MM.1S (cell line): ENCODE data around the gene CIDEC.

ENCODE experiments used
- DNase-seq: peaks from one replicate; pipeline ENCODE4 v3.0.0-alpha.2; 2015
- H2AFZ ChIP-seq: fragments of 300-600 bp; sonication (generic); 2 replicates; pipeline ENCODE4 v1.6.0; 2016; ENCODE audit warnings: antibody characterized with exemption, low read length
- H3F3A ChIP-seq: fragments of 300-600 bp; sonication (generic); 2 replicates; pipeline ENCODE4 v1.6.1; 2016; ENCODE audit warnings: mild to moderate bottlenecking, antibody characterized with exemption, low read length, moderate library complexity, mixed read lengths; ENCODE audit not compliant: insufficient read depth
- H3K27ac ChIP-seq: fragments of 300-600 bp; sonication (generic); 2 replicates; pipeline ENCODE4 v1.5.1; 2016; ENCODE audit warnings: mild to moderate bottlenecking, low read length
- H3K27me3 ChIP-seq: fragments of 300-600 bp; sonication (generic); replicated peaks from 2 replicates; pipeline ENCODE4 v1.6.0; 2016; ENCODE audit warnings: low read length; ENCODE audit not compliant: insufficient read depth
- H3K36me3 ChIP-seq: fragments of 300-600 bp; sonication (generic); replicated peaks from 2 replicates; pipeline ENCODE4 v1.6.1; 2016; ENCODE audit warnings: mild to moderate bottlenecking, low read length, mixed read lengths; ENCODE audit not compliant: insufficient read depth
- H3K4me1 ChIP-seq: fragments of 300-600 bp; sonication (generic); 2 replicates; pipeline ENCODE4 v1.6.1; 2016; ENCODE audit warnings: low read length, mixed read lengths
- H3K4me2 ChIP-seq: fragments of 300-600 bp; sonication (generic); 2 replicates; pipeline ENCODE4 v1.6.0; 2016; ENCODE audit warnings: low read depth, low read length
- H3K4me3 ChIP-seq: fragments of 300-600 bp; sonication (generic); 2 replicates; pipeline ENCODE4 v1.5.1; 2016; ENCODE audit warnings: low read length, mixed read lengths
- H3K79me2 ChIP-seq: fragments of 300-600 bp; sonication (generic); 2 replicates; pipeline ENCODE4 v1.6.1; 2016; ENCODE audit warnings: mixed run types, low read length, mixed read lengths
- H3K9ac ChIP-seq: fragments of 300-600 bp; sonication (generic); 2 replicates; pipeline ENCODE4 v1.6.1; 2016; ENCODE audit warnings: low read length, mixed read lengths
- H3K9me2 ChIP-seq: fragments of 300-600 bp; sonication (generic); replicated peaks from 2 replicates; pipeline ENCODE4 v1.6.1; 2016; ENCODE audit warnings: mild to moderate bottlenecking, low read length, mixed read lengths; ENCODE audit not compliant: insufficient read depth
- H3K9me3 ChIP-seq: fragments of 300-600 bp; sonication (generic); replicated peaks from 2 replicates; pipeline ENCODE4 v1.6.1; 2016; ENCODE audit warnings: mild to moderate bottlenecking, low read length, mixed read lengths; ENCODE audit not compliant: insufficient read depth
- H4K20me1 ChIP-seq: fragments of 300-600 bp; sonication (generic); 2 replicates; pipeline ENCODE4 v1.6.1; 2016; ENCODE audit warnings: mild to moderate bottlenecking, low read length, moderate library complexity, mixed read lengths; ENCODE audit not compliant: insufficient read depth
- CTCF ChIP-seq: fragments of 300-600 bp; sonication (generic); IDR thresholded peaks from 2 replicates; pipeline ENCODE4 v1.5.1; 2016; ENCODE audit warnings: antibody characterized with exemption, low read length, mixed read lengths
- EZH2 ChIP-seq: fragments of 300-600 bp; sonication (generic); optimal IDR thresholded peaks from 2 replicates; pipeline ENCODE3; 2017; ENCODE audit warnings: low read depth, mild to moderate bottlenecking, antibody characterized with exemption, low read length, mixed read lengths
- EZH2phosphoT487 ChIP-seq: fragments of 300-600 bp; sonication (generic); IDR thresholded peaks from 2 replicates; pipeline ENCODE4 v1.6.1; 2018; ENCODE audit warnings: antibody characterized with exemption, low read length

The CIDEC gene

GRCh38 chr3:9915254-9916141, 35.4 kb upstream of the CIDEC start:
- Histone ChIP-seq H3K9me2 (no peaks in the 10 kb centered on the region), H3K27me3 (no peaks in the 10 kb centered on the region), H3K4me1 (peaks cover 5% of the 10 kb centered on the region; the same call in 1 of the 2 replicates), H3K27ac (no peak overlapping the region), H2AFZ (peak overlapping the region; percentile 97), H3F3A (no peaks in the 10 kb centered on the region), H3K36me3 (no peaks in the 10 kb centered on the region), H3K9ac (peak overlapping the region; percentile 2; the same call in 1 of the 2 replicates), H3K4me2 (peak overlapping the region; percentile 98), H3K4me3 (peak overlapping the region; percentile 60), H3K79me2 (no peaks in the 10 kb centered on the region), H4K20me1 (no peaks in the 10 kb centered on the region), H3K9me3 (no peaks in the 10 kb centered on the region)
- DNase-seq, result peak; percentile 12
- TF ChIP-seq EZH2phosphoT487 (no peak), EZH2 (no peak), CTCF (no peak)

DNA sequence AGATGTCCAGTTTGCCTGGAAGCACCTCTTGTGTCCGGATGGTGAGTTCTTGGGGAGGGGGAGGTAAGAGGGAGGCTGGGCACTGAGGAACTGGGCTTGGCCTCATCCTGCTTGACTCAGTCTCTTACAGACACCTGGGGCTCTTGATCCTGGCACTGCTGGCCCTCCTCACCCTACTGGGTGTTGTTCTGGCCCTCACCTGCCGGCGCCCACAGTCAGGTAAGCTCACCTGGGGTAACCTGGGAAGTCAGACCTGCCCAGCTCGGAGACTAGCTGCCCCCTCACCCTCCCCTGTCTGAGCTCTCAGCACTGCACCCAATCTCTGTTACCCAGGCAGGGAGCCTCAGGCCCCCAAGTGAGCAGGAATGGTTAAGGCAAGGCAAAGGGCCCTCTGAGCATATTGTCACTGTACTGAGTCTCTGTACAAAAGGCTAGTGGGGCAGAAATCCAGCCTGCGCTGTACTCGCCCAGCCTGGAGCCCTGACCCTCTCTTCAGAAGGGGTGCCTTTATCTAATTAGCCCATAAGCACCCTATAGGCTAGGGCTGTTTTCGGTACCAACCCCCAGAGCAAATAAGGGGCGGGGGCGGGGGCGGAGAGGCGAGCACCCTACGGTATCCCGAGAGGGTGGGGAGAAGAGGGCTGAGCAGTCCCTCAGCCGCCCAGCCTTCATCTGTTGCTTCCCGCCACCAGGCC, 34.7 kb upstream of the CIDEC start:
- H3F3A ChIP-seq, result no peaks in the 10 kb centered on the region
- H3K9ac ChIP-seq, result no peak overlapping the region
- H3K4me2 ChIP-seq, result peak overlapping the region; percentile 98; the same call in 1 of the 2 replicates
- peak overlapping the region; percentile 60; the same call in 1 of the 2 replicates for H3K4me3 ChIP-seq
- no peak overlapping the region for H3K27ac ChIP-seq
- H4K20me1 ChIP-seq, result no peaks in the 10 kb centered on the region
- no peaks in the 10 kb centered on the region for H3K27me3 ChIP-seq
- H3K36me3 ChIP-seq, result no peaks in the 10 kb centered on the region
- no peak for TF ChIP-seq EZH2phosphoT487
- TF ChIP-seq EZH2, result no peak
- no peak for TF ChIP-seq CTCF
- H3K9me3 ChIP-seq, result no peaks in the 10 kb centered on the region
- peaks cover 5% of the 10 kb centered on the region; the same call in 1 of the 2 replicates for H3K4me1 ChIP-seq
- no peaks in the 10 kb centered on the region for H3K79me2 ChIP-seq
- H3K9me2 ChIP-seq, result no peaks in the 10 kb centered on the region
- no peak overlapping the region for H2AFZ ChIP-seq
- no peak for DNase-seq

DNA sequence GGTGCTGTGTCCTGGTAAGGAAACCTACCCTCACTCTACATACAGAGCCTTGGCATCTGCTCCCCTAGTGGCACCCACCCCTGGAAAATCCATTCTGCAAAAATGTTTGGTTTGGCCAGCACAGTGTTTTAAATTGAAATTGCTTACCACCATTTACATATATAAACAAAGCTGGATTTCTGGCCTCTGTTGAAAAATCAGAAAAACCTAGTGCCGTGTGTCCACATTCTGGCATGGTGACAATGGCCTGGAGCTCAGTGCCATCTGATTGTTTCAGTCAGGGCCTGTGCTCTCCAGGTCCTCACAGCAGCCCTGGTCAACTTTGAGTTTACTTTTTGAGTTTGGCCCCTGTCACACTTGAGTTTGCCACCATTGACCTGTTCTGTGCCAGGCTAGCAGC, 34.0 kb upstream of the CIDEC start:
- Histone ChIP-seq H3F3A (no peaks in the 10 kb centered on the region), H3K4me1 (peaks cover 5% of the 10 kb centered on the region; the same call in 1 of the 2 replicates), H3K4me2 (no peak overlapping the region), H3K36me3 (no peaks in the 10 kb centered on the region), H3K27ac (no peak overlapping the region), H3K79me2 (no peaks in the 10 kb centered on the region), H3K9ac (no peak overlapping the region), H3K9me3 (no peaks in the 10 kb centered on the region), H3K27me3 (no peaks in the 10 kb centered on the region), H3K9me2 (no peaks in the 10 kb centered on the region), H3K4me3 (no peak overlapping the region), H2AFZ (no peak overlapping the region), H4K20me1 (no peaks in the 10 kb centered on the region)
- TF ChIP-seq CTCF, result no peak
- no peak for TF ChIP-seq EZH2phosphoT487
- TF ChIP-seq EZH2, result no peak
- no peak for DNase-seq
